WERI-Rb-1 (cell line): ENCODE measurements around the gene CCDC30.

Source experiments
- DNase-seq: peaks from one replicate; pipeline ENCODE4 v3.0.0-alpha.2; 2020
- H3K27ac ChIP-seq: fragments of 250-450 bp; sonication (Bioruptor Pico); 2 replicates; pipeline ENCODE4 v1.5.1; 2020; ENCODE audit warnings: mild to moderate bottlenecking, moderate library complexity
- H3K27me3 ChIP-seq: fragments of 250-450 bp; sonication (Bioruptor Pico); 2 replicates; pipeline ENCODE4 v1.5.1; 2021; ENCODE audit warnings: mild to moderate bottlenecking, low read depth, moderate library complexity; ENCODE audit not compliant: insufficient read depth, severe bottlenecking
- H3K36me3 ChIP-seq: fragments of 250-450 bp; sonication (Bioruptor Pico); 2 replicates; pipeline ENCODE4 v1.5.1; 2020; ENCODE audit warnings: mild to moderate bottlenecking, moderate library complexity
- H3K4me3 ChIP-seq: 2 replicates; pipeline ENCODE4 v1.5.1; 2011; ENCODE audit warnings: low read depth, mild to moderate bottlenecking, control low read depth, low read length
- H3K9me3 ChIP-seq: fragments of 250-450 bp; sonication (Bioruptor Pico); 2 replicates; pipeline ENCODE4 v1.5.1; 2021; ENCODE audit warnings: mild to moderate bottlenecking, moderate library complexity; ENCODE audit not compliant: severe bottlenecking
- TF ChIP-seq, protein P1 (sequence below): IDR thresholded peaks from 2 replicates; pipeline ENCODE4 v1.5.1; 2011; ENCODE audit warnings: low read depth, mild to moderate bottlenecking, control low read depth, inconsistent platforms, low read length

The CCDC30 gene

DNA sequence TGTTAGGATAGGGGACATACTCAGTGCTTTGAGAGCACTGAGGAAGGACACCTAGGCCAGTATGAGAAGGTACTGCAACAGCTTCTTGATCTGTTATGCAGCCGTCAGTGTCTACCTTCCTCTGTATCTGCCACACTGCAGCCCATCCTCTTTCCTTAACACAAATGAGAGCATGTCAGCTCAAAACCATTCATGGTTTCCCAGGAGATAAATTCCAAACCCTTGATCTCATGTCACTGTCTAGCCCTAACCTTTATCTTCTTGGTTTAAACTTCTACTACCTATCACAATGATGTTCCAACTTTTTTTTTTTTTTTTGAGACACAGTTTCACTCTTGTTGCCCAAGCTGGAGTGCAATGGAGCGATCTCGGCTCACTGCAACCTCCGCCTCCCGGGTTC is 8.7 kb upstream of the CCDC30 start:
- TF ChIP-seq, protein P1, sequence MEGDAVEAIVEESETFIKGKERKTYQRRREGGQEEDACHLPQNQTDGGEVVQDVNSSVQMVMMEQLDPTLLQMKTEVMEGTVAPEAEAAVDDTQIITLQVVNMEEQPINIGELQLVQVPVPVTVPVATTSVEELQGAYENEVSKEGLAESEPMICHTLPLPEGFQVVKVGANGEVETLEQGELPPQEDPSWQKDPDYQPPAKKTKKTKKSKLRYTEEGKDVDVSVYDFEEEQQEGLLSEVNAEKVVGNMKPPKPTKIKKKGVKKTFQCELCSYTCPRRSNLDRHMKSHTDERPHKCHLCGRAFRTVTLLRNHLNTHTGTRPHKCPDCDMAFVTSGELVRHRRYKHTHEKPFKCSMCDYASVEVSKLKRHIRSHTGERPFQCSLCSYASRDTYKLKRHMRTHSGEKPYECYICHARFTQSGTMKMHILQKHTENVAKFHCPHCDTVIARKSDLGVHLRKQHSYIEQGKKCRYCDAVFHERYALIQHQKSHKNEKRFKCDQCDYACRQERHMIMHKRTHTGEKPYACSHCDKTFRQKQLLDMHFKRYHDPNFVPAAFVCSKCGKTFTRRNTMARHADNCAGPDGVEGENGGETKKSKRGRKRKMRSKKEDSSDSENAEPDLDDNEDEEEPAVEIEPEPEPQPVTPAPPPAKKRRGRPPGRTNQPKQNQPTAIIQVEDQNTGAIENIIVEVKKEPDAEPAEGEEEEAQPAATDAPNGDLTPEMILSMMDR = no peak
- H3K9me3 ChIP-seq = no peaks in the 10 kb centered on the region
- no peak overlapping the region for H3K27ac ChIP-seq
- H3K36me3 ChIP-seq = peaks cover 12% of the 10 kb centered on the region
- no peaks in the 10 kb centered on the region for H3K27me3 ChIP-seq
- no peak for DNase-seq
- no peak overlapping the region for H3K4me3 ChIP-seq

DNA sequence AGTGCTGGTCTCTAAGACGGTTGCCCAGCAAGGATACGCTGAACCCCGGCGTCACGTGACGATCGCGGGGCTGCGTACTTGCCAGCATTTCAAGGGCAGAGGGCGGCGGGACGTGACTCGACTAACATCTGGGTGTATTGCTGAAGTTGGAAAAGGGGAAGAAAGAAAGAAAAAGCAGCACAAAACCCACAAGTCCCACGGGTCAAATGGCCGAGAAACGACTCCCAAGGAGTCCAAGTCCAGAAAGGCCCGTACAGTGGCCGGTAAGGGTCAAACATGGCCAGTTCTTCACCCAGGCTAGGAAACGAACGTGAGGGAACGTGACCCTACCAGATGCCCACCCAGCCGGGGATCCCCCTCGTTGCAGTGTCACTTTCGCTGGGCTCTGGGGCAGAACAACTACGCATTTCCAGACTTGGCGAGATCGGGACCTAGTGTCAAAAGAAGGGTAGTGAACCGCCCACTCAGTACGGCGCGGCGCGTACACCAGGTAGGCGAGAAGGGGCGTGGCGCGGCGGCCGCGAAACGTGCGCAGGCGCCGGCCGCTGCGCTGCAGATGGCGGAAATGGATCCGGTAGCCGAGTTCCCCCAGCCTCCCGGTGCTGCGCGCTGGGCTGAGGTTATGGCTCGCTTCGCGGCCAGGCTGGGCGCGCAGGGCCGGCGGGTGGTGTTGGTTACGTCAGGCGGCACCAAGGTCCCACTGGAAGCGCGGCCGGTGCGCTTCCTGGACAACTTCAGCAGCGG is 6.9 kb upstream of the CCDC30 start, which contains the start of the genes PPCS and ZMYND12:
Gene PPCS (plus strand): TSS at position 534 of the 744 bp plus-strand sequence. CDS start 23 bp downstream, at position 557.
Gene ZMYND12 (minus strand): TSS at position 13 of the 744 bp plus-strand sequence. CDS start 25 bp downstream, outside the sequence.
- Histone ChIP-seq H3K27me3 (no peaks in the 10 kb centered on the region), H3K4me3 (peak within 1 kb of the TSS; percentile 82), H3K36me3 (peaks cover 16% of the 10 kb centered on the region), H3K9me3 (no peaks in the 10 kb centered on the region), H3K27ac (peak within 1 kb of the TSS; percentile 81)
- DNase-seq = peak; percentile 84
- TF ChIP-seq, protein P1 = no peak

DNA sequence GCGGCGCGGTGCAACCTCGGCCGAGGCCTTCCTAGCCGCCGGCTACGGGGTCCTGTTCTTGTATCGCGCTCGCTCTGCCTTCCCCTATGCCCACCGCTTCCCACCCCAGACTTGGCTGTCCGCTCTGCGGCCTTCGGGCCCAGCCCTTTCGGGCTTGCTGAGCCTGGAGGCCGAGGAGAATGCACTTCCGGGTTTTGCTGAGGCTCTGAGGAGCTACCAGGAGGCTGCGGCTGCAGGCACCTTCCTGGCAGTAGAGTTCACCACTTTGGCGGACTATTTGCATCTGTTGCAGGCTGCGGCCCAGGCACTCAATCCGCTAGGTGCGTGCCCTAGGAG is 6.4 kb upstream of the CCDC30 start:
- Histone ChIP-seq H3K9me3 (no peaks in the 10 kb centered on the region), H3K27ac (peak overlapping the region; percentile 81), H3K27me3 (no peaks in the 10 kb centered on the region), H3K36me3 (peaks cover 16% of the 10 kb centered on the region), H3K4me3 (peak overlapping the region; percentile 82)
- TF ChIP-seq, protein P1 = no peak
- DNase-seq = peak; percentile 36

DNA sequence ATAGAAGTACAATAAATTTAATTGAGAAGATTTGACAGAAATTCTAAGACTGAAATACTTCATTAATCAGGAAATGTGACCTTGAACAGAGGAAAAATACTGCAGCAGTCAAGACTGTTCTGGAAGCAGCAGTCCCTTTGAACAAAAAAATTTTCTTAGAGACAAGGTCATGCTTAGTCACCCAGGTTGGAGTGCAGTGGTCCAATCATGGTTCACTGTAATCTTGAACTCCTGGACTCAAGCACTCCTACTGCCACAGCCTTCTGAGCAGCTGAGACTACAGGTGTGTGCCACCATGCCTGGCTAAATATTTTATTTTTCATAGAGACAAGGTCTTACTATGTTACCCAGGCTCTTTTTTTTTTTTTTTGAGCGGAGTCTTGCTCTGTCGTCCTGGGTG is 1.9 kb upstream of the CCDC30 start:
- no peak for DNase-seq
- TF ChIP-seq, protein P1 = no peak
- no peaks in the 10 kb centered on the region for H3K9me3 ChIP-seq
- H3K36me3 ChIP-seq = peaks cover 16% of the 10 kb centered on the region
- H3K27me3 ChIP-seq = no peaks in the 10 kb centered on the region
- no peak overlapping the region for H3K4me3 ChIP-seq
- H3K27ac ChIP-seq = no peak overlapping the region

DNA sequence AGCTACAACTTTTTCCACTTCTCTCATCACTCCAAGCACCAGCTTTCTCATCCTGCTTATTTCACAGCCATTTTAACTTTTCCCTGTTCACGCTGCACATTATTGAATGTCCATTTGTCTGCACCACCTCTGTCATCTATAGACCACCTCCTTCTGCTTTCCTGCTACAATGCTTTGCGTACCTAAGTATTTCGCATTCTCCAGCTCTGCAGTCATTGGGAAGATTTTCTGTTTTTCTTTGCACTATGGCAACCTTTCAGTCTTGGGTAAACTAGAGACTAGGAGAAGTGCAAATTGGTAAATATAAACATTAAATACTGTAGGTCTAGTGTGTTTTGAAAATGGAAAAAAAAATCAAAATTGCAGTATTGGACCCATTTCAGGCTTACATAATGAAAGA is 835 bp downstream of the CCDC30 start:
- no peak overlapping the region for H3K27ac ChIP-seq
- no peak for DNase-seq
- peak overlapping the region; percentile 78 for H3K4me3 ChIP-seq
- H3K9me3 ChIP-seq = no peaks in the 10 kb centered on the region
- peaks cover 7% of the 10 kb centered on the region for H3K36me3 ChIP-seq
- no peaks in the 10 kb centered on the region for H3K27me3 ChIP-seq
- TF ChIP-seq, protein P1 = no peak

DNA sequence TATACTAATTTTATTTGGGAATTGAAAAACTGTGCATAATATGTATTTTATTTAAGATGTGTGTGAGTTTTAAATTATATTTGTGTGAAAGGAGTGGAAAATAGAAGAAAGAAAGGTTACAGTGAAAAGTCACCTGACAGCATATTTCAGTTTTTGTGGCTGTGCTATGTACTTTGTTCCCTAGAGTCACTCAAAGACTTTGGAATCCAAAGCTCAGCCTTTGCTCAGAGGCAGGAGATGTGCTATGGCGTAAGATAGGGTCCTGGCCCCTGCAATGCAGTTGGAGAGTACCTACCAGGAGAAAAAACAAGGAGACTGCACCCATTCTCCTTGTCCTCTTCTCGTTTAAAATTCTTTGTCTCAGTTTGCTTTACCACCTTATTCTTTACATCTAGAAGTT is 2.9 kb downstream of the CCDC30 start:
- no peaks in the 10 kb centered on the region for H3K36me3 ChIP-seq
- no peaks in the 10 kb centered on the region for H3K9me3 ChIP-seq
- no peak for DNase-seq
- H3K4me3 ChIP-seq = no peak overlapping the region
- no peaks in the 10 kb centered on the region for H3K27me3 ChIP-seq
- no peak overlapping the region for H3K27ac ChIP-seq
- TF ChIP-seq, protein P1 = no peak
